Ishikawa (cell line): ENCODE results near the gene USP20.

ENCODE experiments used
- CEBPB ChIP-seq: IDR thresholded peaks from 2 replicates; pipeline ENCODE4 v1.6.1; 2012
- CREB1 ChIP-seq: IDR thresholded peaks from 2 replicates; pipeline ENCODE4 v1.6.1; 2012; ENCODE audit warnings: low read depth
- EP300 ChIP-seq: IDR thresholded peaks from 2 replicates; pipeline ENCODE4 v1.6.1; 2012; ENCODE audit warnings: borderline replicate concordance
- MAX ChIP-seq: IDR thresholded peaks from 2 replicates; pipeline ENCODE4 v1.6.1; 2012
- NFIC ChIP-seq: IDR thresholded peaks from 2 replicates; pipeline ENCODE4 v1.6.1; 2012
- RAD21 ChIP-seq: IDR thresholded peaks from 2 replicates; pipeline ENCODE4 v1.6.1; 2012; ENCODE audit warnings: low read depth
- REST ChIP-seq: IDR thresholded peaks from 2 replicates; pipeline ENCODE4 v1.6.1; 2012; ENCODE audit warnings: low read depth, mild to moderate bottlenecking
- TAF1 ChIP-seq: IDR thresholded peaks from 2 replicates; pipeline ENCODE4 v1.6.1; 2012; ENCODE audit warnings: low read depth, mild to moderate bottlenecking
- TEAD4 ChIP-seq: IDR thresholded peaks from 2 replicates; pipeline ENCODE4 v1.6.1; 2012
- YY1 ChIP-seq: IDR thresholded peaks from 2 replicates; pipeline ENCODE4 v1.6.1; 2012; ENCODE audit warnings: low read depth

- TF ChIP-seq CEBPB (no peak), RAD21 (no peak), TEAD4 (no peak), MAX (no peak), EP300 (no peak), TAF1 (no peak), CREB1 (no peak), REST (no peak), YY1 (no peak), NFIC (no peak)
Measured at GRCh38 chr9:129878291-129878690, 43.0 kb downstream of the USP20 start.
